CD4-positive, alpha-beta T cell treated with Interleukin-4 for 1 hour (primary cell): ENCODE results near the gene ATIC.

ENCODE experiments used
- DNase-seq, 2 donors: peaks; one replicate each; pipeline ENCODE4 v3.0.0-alpha.2; 2020 to 2022

ATIC gene

GRCh38 chr2:215361876-215362561 is 50.2 kb downstream of the ATIC start:
- DNase-seq = no peak

GRCh38 chr2:215362562-215362904 is 50.7 kb downstream of the ATIC start:
- no peak for DNase-seq

- DNase-seq = no peak
Observed at GRCh38 chr2:215363039-215363438, 51.2 kb downstream of the ATIC start.

GRCh38 chr2:215363461-215364156 is 51.8 kb downstream of the ATIC start:
- DNase-seq = no peak

- no peak for DNase-seq
Observed at GRCh38 chr2:215364157-215365155, 52.6 kb downstream of the ATIC start.

GRCh38 chr2:215365184-215365658 is 53.4 kb downstream of the ATIC start:
- no peak for DNase-seq

GRCh38 chr2:215366440-215367032 is 54.7 kb downstream of the ATIC start:
- DNase-seq = no peak

GRCh38 chr2:215367662-215368492 is 56.0 kb downstream of the ATIC start:
- DNase-seq = no peak

- DNase-seq = no peak
Observed at GRCh38 chr2:215368493-215368809, 56.6 kb downstream of the ATIC start.

GRCh38 chr2:215369181-215369760 is 57.4 kb downstream of the ATIC start:
- DNase-seq = no peak

GRCh38 chr2:215370112-215370965 is 58.5 kb downstream of the ATIC start:
- no peak for DNase-seq

GRCh38 chr2:215371915-215372897 is 60.3 kb downstream of the ATIC start:
- DNase-seq = no peak

- no peak for DNase-seq
Observed at GRCh38 chr2:215372968-215373649, 61.2 kb downstream of the ATIC start.

- DNase-seq = no peak
Observed at GRCh38 chr2:215374002-215374401, 62.1 kb downstream of the ATIC start.

- DNase-seq = no peak
Observed at GRCh38 chr2:215374642-215375466, 63.0 kb downstream of the ATIC start.

GRCh38 chr2:215375467-215375830 is 63.6 kb downstream of the ATIC start:
- no peak for DNase-seq

GRCh38 chr2:215376103-215376780 is 64.4 kb downstream of the ATIC start:
- no peak for DNase-seq
